Cardiac fibroblast (primary cell): ENCODE measurements around the gene FGF14.
A peak's percentile ranks its signal among the peaks of the same experiment; 100 is the strongest.

Source experiments
- DNase-seq, 2 donors: peaks; one replicate each; pipeline versions ENCODE4 v3.0.0 to v3.0.0-alpha.2; 2010; ENCODE audit warnings: low read depth in 2 of 2
- H3K4me3 ChIP-seq, 2 donors: replicated peaks in 1 of 2; 1 replicate in 1 of 2; 2 replicates in 1 of 2; pipeline ENCODE4 v1.5.1; 2011; ENCODE audit warnings: low read depth in 2 of 2, low read length in 2 of 2, mild to moderate bottlenecking in 2 of 2, moderate library complexity in 1 of 2
- CTCF ChIP-seq: IDR thresholded peaks from one replicate; pipeline ENCODE4 v1.5.1; 2011; ENCODE audit warnings: low read depth, mild to moderate bottlenecking, low read length, inconsistent platforms

FGF14 gene

GRCh38 chr13:102273111-102273510, 128.7 kb downstream of the FGF14 start:
- no peak overlapping the region for H3K4me3 ChIP-seq
- no peak for TF ChIP-seq CTCF
- DNase-seq, result no peak

DNA sequence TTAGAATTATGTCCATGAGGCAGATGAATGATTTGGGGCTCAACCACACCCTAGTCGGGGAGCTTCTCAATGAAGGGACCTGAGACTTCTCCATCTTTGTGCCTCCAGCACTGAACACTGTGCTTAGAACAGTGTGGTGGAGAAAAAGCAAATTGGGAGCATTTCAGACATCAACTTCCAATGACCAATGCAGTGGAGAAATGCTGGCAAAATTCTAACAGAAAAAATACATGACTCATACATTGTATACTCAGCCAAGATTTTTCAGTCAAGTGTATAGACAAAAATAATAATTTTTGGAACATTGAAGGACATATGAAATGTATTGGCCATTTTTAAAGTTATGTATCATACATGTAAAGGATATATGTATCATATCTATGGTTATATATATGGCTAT, 134.7 kb downstream of the FGF14 start:
- DNase-seq, result peak in 1 of 2 donors; percentile 44
- H3K4me3 ChIP-seq, result no peak overlapping the region
- TF ChIP-seq CTCF, result no peak

DNA sequence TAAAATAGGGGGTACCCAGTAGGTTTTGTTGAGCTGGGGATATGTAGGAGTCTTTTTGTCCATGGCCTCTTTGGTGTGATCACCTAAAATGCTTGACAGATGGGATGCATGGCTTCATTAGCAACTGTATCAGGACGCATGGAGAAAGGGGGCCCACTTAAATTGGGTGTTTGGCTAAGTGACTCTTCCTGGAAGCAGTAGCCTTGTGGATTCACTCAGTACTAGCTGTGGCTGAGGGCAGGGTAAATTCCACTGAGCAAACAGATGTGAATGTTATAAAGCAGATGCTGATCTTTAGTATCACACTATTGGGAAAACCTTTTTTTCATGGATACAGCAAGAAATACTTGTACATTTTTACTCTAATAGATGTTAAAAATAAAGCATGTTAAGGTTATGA, 140.0 kb downstream of the FGF14 start:
- H3K4me3 ChIP-seq, result no peak overlapping the region
- DNase-seq, result no peak
- TF ChIP-seq CTCF, result no peak

- no peak for TF ChIP-seq CTCF
- DNase-seq, result no peak
- no peak overlapping the region for H3K4me3 ChIP-seq
Observed at GRCh38 chr13:102261316-102261715, 140.5 kb downstream of the FGF14 start.

- H3K4me3 ChIP-seq, result no peak overlapping the region
- no peak for DNase-seq
- TF ChIP-seq CTCF, result no peak
Observed at GRCh38 chr13:102260256-102260655, 141.6 kb downstream of the FGF14 start.

DNA sequence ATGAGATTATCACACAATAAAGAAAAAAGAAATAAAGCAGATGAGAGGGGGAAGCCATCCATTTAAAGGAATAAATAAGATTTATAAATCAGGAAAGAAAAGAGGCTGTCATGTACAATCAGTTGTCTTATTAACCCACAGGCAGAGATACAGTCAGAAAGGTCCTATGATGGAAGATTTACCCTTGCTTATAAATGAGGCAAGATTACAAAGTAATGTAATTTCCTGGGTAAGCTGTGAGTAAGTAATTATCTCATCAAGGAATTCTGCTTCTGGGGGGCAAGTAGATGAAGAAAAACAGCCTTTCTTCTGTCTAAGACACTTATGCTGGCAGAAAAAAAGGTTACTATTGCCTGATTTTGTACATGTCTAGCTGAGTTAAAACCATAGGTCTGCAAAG, 146.4 kb downstream of the FGF14 start:
- DNase-seq, result no peak
- no peak for TF ChIP-seq CTCF
- no peak overlapping the region for H3K4me3 ChIP-seq

GRCh38 chr13:102251817-102252216, 150.0 kb downstream of the FGF14 start:
- no peak for TF ChIP-seq CTCF
- H3K4me3 ChIP-seq, result no peak overlapping the region
- no peak for DNase-seq
